SU-DHL-6 (cell line): ENCODE results near the gene ORMDL3.

ENCODE experiments used
- H2AFZ ChIP-seq: fragments of 200-600 bp; sonication (generic); 2 replicates; pipeline ENCODE4 v1.6.1; 2014; ENCODE audit warnings: low read depth, mild to moderate bottlenecking, moderate library complexity, mixed read lengths, antibody characterized with exemption, low read length; ENCODE audit not compliant: severe bottlenecking
- H3F3A ChIP-seq: fragments of 200-600 bp; shearing (Covaris generic); 2 replicates; pipeline ENCODE4 v1.6.0; 2016; ENCODE audit warnings: antibody characterized with exemption, mild to moderate bottlenecking; ENCODE audit not compliant: insufficient read depth
- H3K27ac ChIP-seq: fragments of 200-600 bp; sonication (generic); 2 replicates; pipeline ENCODE4 v1.5.1; 2016; ENCODE audit warnings: low read depth, mild to moderate bottlenecking, low read length, moderate library complexity, mixed read lengths
- H3K27me3 ChIP-seq: fragments of 200-600 bp; sonication (generic), shearing (Covaris generic); 2 replicates; pipeline ENCODE4 v1.6.0; 2014; ENCODE audit warnings: mild to moderate bottlenecking, low read length
- H3K36me3 ChIP-seq: fragments of 200-600 bp; sonication (generic); 2 replicates; pipeline ENCODE4 v1.6.1; 2014; ENCODE audit warnings: mild to moderate bottlenecking, low read length, mixed read lengths
- H3K4me2 ChIP-seq: fragments of 300-600, 200-600 bp; shearing (Covaris generic), sonication (generic); 2 replicates; pipeline ENCODE4 v1.6.0; 2014; ENCODE audit warnings: low read length, low read depth, mild to moderate bottlenecking; ENCODE audit not compliant: poor library complexity, severe bottlenecking
- H3K4me3 ChIP-seq: fragments of 200-600 bp; sonication (generic); 2 replicates; pipeline ENCODE4 v1.5.1; 2014; ENCODE audit warnings: antibody characterized with exemption, low read length, mild to moderate bottlenecking, mixed read lengths; ENCODE audit not compliant: insufficient read depth, poor library complexity, severe bottlenecking
- H3K79me2 ChIP-seq: fragments of 200-600 bp; sonication (generic); 2 replicates; pipeline ENCODE4 v1.6.1; 2014; ENCODE audit warnings: mild to moderate bottlenecking, low read length, moderate library complexity; ENCODE audit not compliant: insufficient read depth
- H3K9ac ChIP-seq: fragments of 200-600 bp; sonication (generic); 2 replicates; pipeline ENCODE4 v1.7.0; 2014; ENCODE audit warnings: mild to moderate bottlenecking, low read length
- H3K9me2 ChIP-seq: fragments of 200-600 bp; sonication (generic); replicated peaks from 2 replicates; pipeline ENCODE4 v1.6.1; 2014; ENCODE audit warnings: low read length; ENCODE audit not compliant: insufficient read depth
- H3K9me3 ChIP-seq: fragments of 200-600 bp; sonication (generic); 2 replicates; pipeline ENCODE4 v1.6.1; 2014; ENCODE audit warnings: low read length, mixed read lengths; ENCODE audit not compliant: insufficient read depth
- H4K20me1 ChIP-seq: fragments of 200-600 bp; sonication (generic); 2 replicates; pipeline ENCODE4 v1.6.1; 2014; ENCODE audit warnings: low read depth, mild to moderate bottlenecking, antibody characterized with exemption, low read length, moderate library complexity, mixed read lengths
- EZH2phosphoT487 ChIP-seq: fragments of 200-600 bp; sonication (generic), shearing (Covaris generic); conservative IDR thresholded peaks from 2 replicates; pipeline ENCODE4 v1.6.1; 2018; ENCODE audit warnings: mild to moderate bottlenecking, antibody characterized with exemption, low read length, moderate library complexity, mixed read lengths
- TF ChIP-seq, protein P1 (sequence below): fragments of 200-600 bp; sonication (generic); IDR thresholded peaks from one replicate; pipeline ENCODE4 v1.5.1; 2017; ENCODE audit warnings: antibody characterized with exemption, mild to moderate bottlenecking, low read length, moderate library complexity; ENCODE audit not compliant: insufficient read depth, poor library complexity, severe bottlenecking

ORMDL3 gene

DNA sequence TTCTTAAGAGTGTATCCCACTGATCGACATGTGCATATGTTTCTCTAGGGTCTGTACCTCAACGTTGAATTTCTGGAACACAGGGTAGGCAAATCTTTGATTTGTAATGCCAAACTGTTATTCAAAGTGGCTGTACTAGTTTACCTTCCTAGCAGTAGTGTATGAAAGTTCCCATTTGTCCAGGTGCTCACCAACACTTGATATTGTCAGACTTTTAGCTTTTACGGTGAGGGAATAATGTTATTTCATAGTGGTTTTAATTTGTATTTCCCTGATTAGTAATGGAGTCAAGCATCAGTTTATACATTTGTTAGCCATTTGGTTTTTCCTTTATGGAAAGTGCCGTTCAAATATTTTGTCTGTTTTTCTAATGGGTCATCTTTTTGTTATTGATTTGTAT lies 29.3 kb downstream of the ORMDL3 start:
- H3K4me3 ChIP-seq, result no peak overlapping the region
- H3K79me2 ChIP-seq, result no peaks in the 10 kb centered on the region
- H4K20me1 ChIP-seq, result no peaks in the 10 kb centered on the region
- H3F3A ChIP-seq, result no peaks in the 10 kb centered on the region
- H3K9me3 ChIP-seq, result no peaks in the 10 kb centered on the region
- H3K4me2 ChIP-seq, result no peak overlapping the region
- no peaks in the 10 kb centered on the region for H3K36me3 ChIP-seq
- no peaks in the 10 kb centered on the region for H3K27me3 ChIP-seq
- H3K9ac ChIP-seq, result no peak overlapping the region
- no peak overlapping the region for H3K27ac ChIP-seq
- TF ChIP-seq EZH2phosphoT487, result no peak
- TF ChIP-seq, protein P1, sequence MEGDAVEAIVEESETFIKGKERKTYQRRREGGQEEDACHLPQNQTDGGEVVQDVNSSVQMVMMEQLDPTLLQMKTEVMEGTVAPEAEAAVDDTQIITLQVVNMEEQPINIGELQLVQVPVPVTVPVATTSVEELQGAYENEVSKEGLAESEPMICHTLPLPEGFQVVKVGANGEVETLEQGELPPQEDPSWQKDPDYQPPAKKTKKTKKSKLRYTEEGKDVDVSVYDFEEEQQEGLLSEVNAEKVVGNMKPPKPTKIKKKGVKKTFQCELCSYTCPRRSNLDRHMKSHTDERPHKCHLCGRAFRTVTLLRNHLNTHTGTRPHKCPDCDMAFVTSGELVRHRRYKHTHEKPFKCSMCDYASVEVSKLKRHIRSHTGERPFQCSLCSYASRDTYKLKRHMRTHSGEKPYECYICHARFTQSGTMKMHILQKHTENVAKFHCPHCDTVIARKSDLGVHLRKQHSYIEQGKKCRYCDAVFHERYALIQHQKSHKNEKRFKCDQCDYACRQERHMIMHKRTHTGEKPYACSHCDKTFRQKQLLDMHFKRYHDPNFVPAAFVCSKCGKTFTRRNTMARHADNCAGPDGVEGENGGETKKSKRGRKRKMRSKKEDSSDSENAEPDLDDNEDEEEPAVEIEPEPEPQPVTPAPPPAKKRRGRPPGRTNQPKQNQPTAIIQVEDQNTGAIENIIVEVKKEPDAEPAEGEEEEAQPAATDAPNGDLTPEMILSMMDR, result no peak
- no peaks in the 10 kb centered on the region for H3K9me2 ChIP-seq
- no peak overlapping the region for H2AFZ ChIP-seq

- TF ChIP-seq EZH2phosphoT487, result no peak
- TF ChIP-seq, protein P1, result no peak
- Histone ChIP-seq H3K27ac (no peak overlapping the region), H4K20me1 (no peaks in the 10 kb centered on the region), H3K36me3 (no peaks in the 10 kb centered on the region), H3K9me3 (no peaks in the 10 kb centered on the region), H3K4me3 (no peak overlapping the region), H3K9me2 (no peaks in the 10 kb centered on the region), H3K79me2 (no peaks in the 10 kb centered on the region), H3K27me3 (no peaks in the 10 kb centered on the region), H3K4me2 (no peak overlapping the region), H3K9ac (no peak overlapping the region), H2AFZ (no peak overlapping the region), H3F3A (no peaks in the 10 kb centered on the region)
Measured at GRCh38 chr17:39894681-39895376, 32.6 kb downstream of the ORMDL3 start.

- Histone ChIP-seq H3K4me2 (no peak overlapping the region), H4K20me1 (no peaks in the 10 kb centered on the region), H3F3A (no peaks in the 10 kb centered on the region), H3K36me3 (no peaks in the 10 kb centered on the region), H3K79me2 (no peaks in the 10 kb centered on the region), H3K27me3 (no peaks in the 10 kb centered on the region), H3K4me3 (no peak overlapping the region), H3K9ac (no peak overlapping the region), H3K27ac (no peak overlapping the region), H3K9me3 (no peaks in the 10 kb centered on the region), H2AFZ (no peak overlapping the region), H3K9me2 (no peaks in the 10 kb centered on the region)
- TF ChIP-seq EZH2phosphoT487, result no peak
- TF ChIP-seq, protein P1, result no peak
Measured at GRCh38 chr17:39889200-39889599, 38.2 kb downstream of the ORMDL3 start.
